Gastroesophageal sphincter (tissue), 3 donors: ENCODE data around the gene GP5.

Source experiments
- EP300 ChIP-seq: sonication (generic); formaldehyde crosslinking; IDR thresholded peaks from one replicate; pipeline ENCODE4 v1.6.1; 2017; ENCODE audit warnings: antibody characterized with exemption, mild to moderate bottlenecking
- TF ChIP-seq, protein P1 (sequence below), 4 experiments: fragments of 200-600 bp in 2 of 4; fragments of 450-650 bp in 2 of 4; sonication (generic) in 1 of 4; IDR thresholded peaks; one replicate each; pipeline ENCODE4 v1.5.1; 2017 to 2019; ENCODE audit warnings: antibody characterized with exemption in 4 of 4, mild to moderate bottlenecking in 2 of 4, moderate library complexity in 2 of 4

DNA sequence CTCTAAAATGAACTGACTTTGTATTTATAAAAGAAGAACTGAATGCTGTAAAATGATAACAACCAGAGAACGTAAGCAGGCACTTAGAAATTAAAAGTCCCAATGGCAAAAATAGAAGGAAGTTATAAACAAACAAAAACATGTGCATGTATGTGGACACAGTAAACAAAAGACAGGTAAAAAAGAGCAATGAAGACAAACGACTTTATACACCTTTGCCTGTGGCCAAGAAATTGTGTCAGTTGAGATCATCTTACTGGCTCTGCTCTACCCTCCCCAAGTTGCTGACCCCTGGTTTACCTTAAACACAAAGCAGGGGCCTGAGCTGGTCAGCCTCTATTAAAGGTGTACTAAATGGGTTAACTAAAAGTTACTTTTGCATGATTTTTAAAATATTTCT lies 41.7 kb upstream of the GP5 start:
- TF ChIP-seq, protein P1, sequence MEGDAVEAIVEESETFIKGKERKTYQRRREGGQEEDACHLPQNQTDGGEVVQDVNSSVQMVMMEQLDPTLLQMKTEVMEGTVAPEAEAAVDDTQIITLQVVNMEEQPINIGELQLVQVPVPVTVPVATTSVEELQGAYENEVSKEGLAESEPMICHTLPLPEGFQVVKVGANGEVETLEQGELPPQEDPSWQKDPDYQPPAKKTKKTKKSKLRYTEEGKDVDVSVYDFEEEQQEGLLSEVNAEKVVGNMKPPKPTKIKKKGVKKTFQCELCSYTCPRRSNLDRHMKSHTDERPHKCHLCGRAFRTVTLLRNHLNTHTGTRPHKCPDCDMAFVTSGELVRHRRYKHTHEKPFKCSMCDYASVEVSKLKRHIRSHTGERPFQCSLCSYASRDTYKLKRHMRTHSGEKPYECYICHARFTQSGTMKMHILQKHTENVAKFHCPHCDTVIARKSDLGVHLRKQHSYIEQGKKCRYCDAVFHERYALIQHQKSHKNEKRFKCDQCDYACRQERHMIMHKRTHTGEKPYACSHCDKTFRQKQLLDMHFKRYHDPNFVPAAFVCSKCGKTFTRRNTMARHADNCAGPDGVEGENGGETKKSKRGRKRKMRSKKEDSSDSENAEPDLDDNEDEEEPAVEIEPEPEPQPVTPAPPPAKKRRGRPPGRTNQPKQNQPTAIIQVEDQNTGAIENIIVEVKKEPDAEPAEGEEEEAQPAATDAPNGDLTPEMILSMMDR (IDR thresholded peaks at IDR 0.05) = no peak
- no peak for TF ChIP-seq EP300
